Natural killer cell (primary cell): ENCODE data around the gene TOPBP1. TPM values are rescaled to one million over a fixed set of nuclear protein-coding genes. Genes with fewer than 3 reads are reported as not detected.

Experiments
- ATAC-seq, 3 donors: fragments of 150-1000 bp in 2 of 3; fragments of 200-7000 bp in 1 of 3; cut with Tn5 transposase; 1 replicate in 1 of 3; 2 replicates in 2 of 3; pipeline ENCODE4 v1.10.0; 2021; ENCODE audit warnings: mild to moderate bottlenecking in 2 of 3, moderate library complexity in 2 of 3
- DNase-seq, 2 donors: peaks; one replicate each; pipeline versions ENCODE4 v3.0.0 to v3.0.0-alpha.2; 2013 to 2021; ENCODE audit warnings: mixed read lengths in 1 of 2
- H3K27ac ChIP-seq: one replicate; pipeline ENCODE4 v1.5.1; 2013; ENCODE audit warnings: mild to moderate bottlenecking, low read length
- H3K27me3 ChIP-seq: one replicate; pipeline ENCODE4 v1.6.1; 2013; ENCODE audit warnings: low read length; ENCODE audit not compliant: control insufficient read depth, insufficient read depth
- H3K36me3 ChIP-seq: one replicate; pipeline ENCODE4 v1.6.1; 2013; ENCODE audit warnings: low read length; ENCODE audit not compliant: control insufficient read depth, insufficient read depth
- H3K4me1 ChIP-seq: one replicate; pipeline ENCODE4 v1.6.1; 2013; ENCODE audit warnings: low read length; ENCODE audit not compliant: control insufficient read depth, insufficient read depth
- H3K4me3 ChIP-seq: one replicate; pipeline ENCODE4 v1.5.1; 2013; ENCODE audit warnings: low read length
- H3K9me3 ChIP-seq: one replicate; pipeline ENCODE4 v1.6.1; 2013; ENCODE audit warnings: low read length; ENCODE audit not compliant: control insufficient read depth, insufficient read depth
- H3K27ac Mint-ChIP-seq, 2 donors: one replicate each; pipeline ENCODE4 v1.8.0; 2022; ENCODE audit warnings: mild to moderate bottlenecking in 2 of 2, mixed read lengths in 2 of 2, moderate library complexity in 1 of 2
- H3K27me3 Mint-ChIP-seq, 2 donors: one replicate each; pipeline ENCODE4 v1.8.0; 2022; ENCODE audit warnings: low read depth in 2 of 2, mixed read lengths in 2 of 2
- H3K36me3 Mint-ChIP-seq: one replicate; pipeline ENCODE4 v1.8.0; 2022; ENCODE audit warnings: mixed read lengths
- H3K4me1 Mint-ChIP-seq, 2 donors: one replicate each; pipeline ENCODE4 v1.8.0; 2022; ENCODE audit warnings: mixed read lengths in 2 of 2
- H3K4me3 Mint-ChIP-seq: one replicate; pipeline ENCODE4 v1.8.0; 2022; ENCODE audit warnings: mild to moderate bottlenecking, moderate library complexity, mixed read lengths
- H3K9me3 Mint-ChIP-seq, 2 donors: one replicate each; pipeline ENCODE4 v1.8.0; 2022; ENCODE audit warnings: mixed read lengths in 2 of 2
- CTCF ChIP-seq: fragments of 200-600 bp; IDR thresholded peaks from one replicate; pipeline ENCODE4 v1.8.0; 2022; ENCODE audit warnings: antibody characterized with exemption
- WGBS: methylation state at CpG from one replicate; pipeline ENCODE4 v1.1.7; 2013; ENCODE audit warnings: missing lambda C conversion rate; ENCODE audit not compliant: insufficient coverage; 5-methylcytosine and 5-hydroxymethylcytosine counted together
- intact Hi-C: fragments of 100-400 bp; cut with micrococcal nuclease; formaldehyde crosslinking; loops from one replicate; pipeline ENCODE4 v1.14.2; 2022
- total RNA-seq, 4 donors: library from RNA; stranded (reverse); fragments of 120-200 nt in 1 of 4; gene quantifications; one replicate each; pipeline versions ENCODE4 v1.2.3 to v1.2.4, GENCODE V29; 2013 to 2022

Gene TOPBP1
- total RNA-seq, 3 donors from 2014 or later (not counting 1 experiment from before 2014, with no cell fraction given) = 48.1 to 52.9 (median 50.9) TPM

- Histone ChIP-seq H3K36me3 (peaks cover 55% of the 10 kb centered on the region), H3K27me3 (no peaks in the 10 kb centered on the region), H3K27ac (no peak overlapping the region), H3K4me3 (no peak overlapping the region), H3K4me1 (no peaks in the 10 kb centered on the region), H3K9me3 (no peaks in the 10 kb centered on the region)
- DNase-seq = no peak
- intact Hi-C loops = no loop called here
- no peaks in the 10 kb centered on the region for H3K27me3 Mint-ChIP-seq
- peaks cover 27% of the 10 kb centered on the region for H3K36me3 Mint-ChIP-seq
- ATAC-seq = no peak
- peaks cover 23 to 24% of the 10 kb centered on the region in 2 donors for H3K4me1 Mint-ChIP-seq
- no peaks in the 10 kb centered on the region for H3K9me3 Mint-ChIP-seq
- no peak for TF ChIP-seq CTCF
- peak overlapping the region; percentile 16 to 65 for H3K27ac Mint-ChIP-seq
- no peak overlapping the region for H3K4me3 Mint-ChIP-seq
- WGBS = 86% methylated on average over 2 of the region's 2 CpGs
Observed at GRCh38 chr3:133588784-133589465, 72.8 kb downstream of the TOPBP1 start.

GRCh38 chr3:133588035-133588434 lies 73.7 kb downstream of the TOPBP1 start:
- ATAC-seq = peak in 2 of 3 donors; percentile 30 to 36
- WGBS = 86% methylated on average over 4 of the region's 4 CpGs
- Mint-ChIP-seq H3K9me3 (no peaks in the 10 kb centered on the region), H3K4me1 (peaks cover 28 to 30% of the 10 kb centered on the region in 2 donors), H3K27me3 (no peaks in the 10 kb centered on the region), H3K36me3 (peaks cover 27% of the 10 kb centered on the region), H3K27ac (peak overlapping the region; percentile 16 to 65), H3K4me3 (no peak overlapping the region)
- Histone ChIP-seq H3K27me3 (no peaks in the 10 kb centered on the region), H3K4me1 (no peaks in the 10 kb centered on the region), H3K4me3 (no peak overlapping the region), H3K9me3 (no peaks in the 10 kb centered on the region), H3K36me3 (peaks cover 64% of the 10 kb centered on the region), H3K27ac (no peak overlapping the region)
- intact Hi-C loops = no loop called here
- TF ChIP-seq CTCF = no peak
- no peak for DNase-seq

- Histone ChIP-seq H3K4me1 (peaks cover 11% of the 10 kb centered on the region), H3K36me3 (peaks cover 83% of the 10 kb centered on the region)
- ATAC-seq = no peak
Observed at GRCh38 chr3:133583396-133583795, 78.3 kb downstream of the TOPBP1 start.

More at GRCh38 chr3:133583396-133583795, 78.3 kb downstream of the TOPBP1 start:
- no peak for TF ChIP-seq CTCF
- H3K36me3 Mint-ChIP-seq = peaks cover 23% of the 10 kb centered on the region
- Histone ChIP-seq H3K27me3 (no peaks in the 10 kb centered on the region), H3K4me3 (no peak overlapping the region), H3K27ac (no peak overlapping the region), H3K9me3 (no peaks in the 10 kb centered on the region)
- intact Hi-C loops = no loop called here
- 98% methylated on average over 5 of the region's 6 CpGs for WGBS
- no peak for DNase-seq
- peaks cover 36 to 37% of the 10 kb centered on the region in 2 donors for H3K4me1 Mint-ChIP-seq
- H3K27me3 Mint-ChIP-seq = no peaks in the 10 kb centered on the region
- no peak overlapping the region for H3K4me3 Mint-ChIP-seq
- peak overlapping the region in 1 of 2 donors; percentile 70 for H3K27ac Mint-ChIP-seq
- H3K9me3 Mint-ChIP-seq = no peaks in the 10 kb centered on the region
